Spinal cord (tissue), 10 donors: ENCODE results near the gene ARHGAP26. TPM values are rescaled to one million over a fixed set of nuclear protein-coding genes. Genes with fewer than 3 reads are reported as not detected.
A peak's percentile ranks its signal among the peaks of the same experiment; 100 is the strongest.

ENCODE experiments used
- DNase-seq, 6 donors: peaks; one replicate each; pipeline versions ENCODE4 v3.0.0 to v3.0.0-alpha.2; 2013 to 2015; ENCODE audit warnings: low spot score in 6 of 6, low read depth in 4 of 6
- H3K27ac ChIP-seq: one replicate; pipeline ENCODE4 v1.5.1; 2013; ENCODE audit warnings: low read depth, low read length, control low read depth
- H3K27me3 ChIP-seq: one replicate; pipeline ENCODE4 v1.6.1; 2013; ENCODE audit warnings: low read length; ENCODE audit not compliant: control insufficient read depth, insufficient read depth
- H3K36me3 ChIP-seq: one replicate; pipeline ENCODE4 v1.6.1; 2013; ENCODE audit warnings: low read length; ENCODE audit not compliant: control insufficient read depth, insufficient read depth
- H3K4me1 ChIP-seq: one replicate; pipeline ENCODE4 v1.6.1; 2013; ENCODE audit warnings: low read length; ENCODE audit not compliant: control insufficient read depth, insufficient read depth
- H3K4me3 ChIP-seq: one replicate; pipeline ENCODE4 v1.5.1; 2013; ENCODE audit warnings: low read depth, low read length, control low read depth
- H3K9me3 ChIP-seq: one replicate; pipeline ENCODE4 v1.6.1; 2013; ENCODE audit warnings: low read length; ENCODE audit not compliant: control insufficient read depth, insufficient read depth
- WGBS: methylation state at CpG from one replicate; pipeline ENCODE4 v1.1.5; 2013; ENCODE audit warnings: missing lambda C conversion rate; ENCODE audit not compliant: insufficient coverage; 5-methylcytosine and 5-hydroxymethylcytosine counted together
- polyA plus RNA-seq, 2 donors: library from polyadenylated mRNA; unstranded; fragments of 120-200 nt; gene quantifications; one replicate each; pipeline ENCODE4 v1.2.1, GENCODE V29; 2013; ENCODE audit not compliant: insufficient read length in 2 of 2
- total RNA-seq, 2 donors: library from RNA; depleted of rRNA in 1 of 2; stranded (reverse); fragments of 120-200 nt in 1 of 2; fragments of >200 nt in 1 of 2; gene quantifications; one replicate each; pipeline versions ENCODE4 v1.2.3 to v1.2.4, GENCODE V29; 2013 to 2014
- donor health status: healthy.

ARHGAP26 gene
- total and polyA plus RNA-seq, 4 donors: 21.9 to 39.7 (median 22.4) TPM

- H3K36me3 ChIP-seq: no peaks in the 10 kb centered on the region
- no peak overlapping the region for H3K27ac ChIP-seq
- H3K4me3 ChIP-seq: no peak overlapping the region
- no peak for DNase-seq
- H3K27me3 ChIP-seq: no peaks in the 10 kb centered on the region
- 77% methylated on average over 4 of the region's 9 CpGs for WGBS
- H3K4me1 ChIP-seq: peaks cover 11% of the 10 kb centered on the region
- no peaks in the 10 kb centered on the region for H3K9me3 ChIP-seq
Measured at GRCh38 chr5:143140492-143141203, 370.5 kb downstream of the ARHGAP26 start.

- Histone ChIP-seq H3K36me3 (no peaks in the 10 kb centered on the region), H3K27ac (no peak overlapping the region), H3K9me3 (no peaks in the 10 kb centered on the region), H3K27me3 (no peaks in the 10 kb centered on the region), H3K4me3 (no peak overlapping the region), H3K4me1 (peaks cover 4% of the 10 kb centered on the region)
- no peak for DNase-seq
- 0% methylated on average over 1 of the region's 6 CpGs for WGBS
Measured at GRCh38 chr5:143141652-143142051, 371.5 kb downstream of the ARHGAP26 start.

DNA sequence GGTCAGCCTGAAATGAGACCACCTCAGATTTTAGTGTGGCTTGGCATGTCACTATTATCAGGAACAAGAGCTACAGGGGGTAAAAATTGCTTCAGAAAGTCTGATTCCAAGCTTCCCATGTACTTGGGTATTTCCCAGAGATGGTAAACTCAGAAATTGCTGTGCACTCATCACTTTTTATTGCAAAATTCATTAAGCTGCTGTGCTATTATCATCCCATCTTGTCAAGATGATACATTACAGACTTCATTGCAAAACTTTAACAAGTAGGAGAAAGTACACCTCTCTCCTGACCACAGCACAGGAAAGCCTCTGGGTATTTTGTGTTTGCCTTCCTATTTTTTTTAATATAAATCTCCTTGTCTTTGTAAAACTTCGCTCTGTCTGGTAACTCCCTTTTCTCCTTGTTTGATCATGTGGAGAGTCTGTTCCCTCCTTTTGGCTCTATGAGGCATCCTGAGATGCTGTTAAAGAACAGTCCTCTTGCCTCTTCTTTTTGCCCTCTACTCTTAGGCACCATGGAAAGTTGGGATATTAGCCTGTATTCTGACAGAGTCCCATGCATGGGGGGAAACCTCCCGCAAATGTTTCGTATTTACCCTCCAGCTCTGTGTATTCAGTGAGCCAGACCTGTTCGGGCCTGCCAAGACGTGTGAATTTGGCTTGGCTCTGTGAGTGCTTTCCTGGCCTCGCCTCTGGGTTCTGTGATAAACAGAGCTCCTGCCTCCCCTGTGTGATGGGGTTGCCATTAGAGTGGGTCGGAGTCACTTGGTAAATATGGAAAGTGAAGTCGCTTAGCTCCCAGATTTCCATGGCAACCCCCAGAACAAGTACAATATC is 372.6 kb downstream of the ARHGAP26 start:
- 44% methylated on average over 4 of the region's 8 CpGs for WGBS
- H3K4me1 ChIP-seq: peaks cover 3% of the 10 kb centered on the region

DNA sequence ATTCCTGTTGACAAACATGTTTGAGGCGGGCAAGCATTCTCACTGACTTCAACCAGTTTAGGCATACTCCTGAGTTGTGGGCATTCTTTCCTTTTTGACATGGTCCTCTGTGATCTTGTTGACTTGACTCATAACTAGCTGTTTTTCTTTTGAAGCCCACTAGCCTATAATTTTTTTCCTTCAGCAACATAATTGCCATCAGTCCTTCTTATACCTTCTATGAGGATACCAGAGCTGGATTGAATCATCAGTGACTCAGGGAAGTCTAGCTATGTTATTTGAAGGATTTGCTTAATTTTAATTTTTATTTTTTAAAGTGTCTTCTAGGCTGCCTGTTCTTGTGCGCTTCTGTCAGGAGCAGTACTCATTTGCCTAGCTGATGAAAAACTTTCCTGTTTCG is 373.8 kb downstream of the ARHGAP26 start:
- Histone ChIP-seq H3K9me3 (no peaks in the 10 kb centered on the region), H3K27ac (no peak overlapping the region), H3K4me3 (no peak overlapping the region), H3K4me1 (peaks cover 3% of the 10 kb centered on the region), H3K27me3 (no peaks in the 10 kb centered on the region), H3K36me3 (no peaks in the 10 kb centered on the region)
- no CpG with 5 or more reads among the region's 3 CpGs for WGBS
- no peak for DNase-seq

More for the DNA sequence above, 372.6 kb downstream of the ARHGAP26 start:
- DNase-seq: peak in 2 of 6 donors; percentile 32 to 74
- Histone ChIP-seq H3K36me3 (no peaks in the 10 kb centered on the region), H3K27ac (no peak overlapping the region), H3K4me3 (no peak overlapping the region), H3K27me3 (no peaks in the 10 kb centered on the region), H3K9me3 (no peaks in the 10 kb centered on the region)

GRCh38 chr5:143145243-143146160 is 375.3 kb downstream of the ARHGAP26 start:
- DNase-seq: no peak
- Histone ChIP-seq H3K27ac (no peak overlapping the region), H3K4me3 (no peak overlapping the region), H3K27me3 (no peaks in the 10 kb centered on the region), H3K9me3 (no peaks in the 10 kb centered on the region), H3K4me1 (peaks cover 3% of the 10 kb centered on the region), H3K36me3 (no peaks in the 10 kb centered on the region)
- WGBS: 100% methylated on average over 2 of the region's 9 CpGs

GRCh38 chr5:143146161-143146560 is 376.0 kb downstream of the ARHGAP26 start:
- Histone ChIP-seq H3K27me3 (no peaks in the 10 kb centered on the region), H3K9me3 (no peaks in the 10 kb centered on the region), H3K4me3 (no peak overlapping the region), H3K4me1 (peaks cover 3% of the 10 kb centered on the region), H3K36me3 (no peaks in the 10 kb centered on the region), H3K27ac (no peak overlapping the region)
- no peak for DNase-seq

DNA sequence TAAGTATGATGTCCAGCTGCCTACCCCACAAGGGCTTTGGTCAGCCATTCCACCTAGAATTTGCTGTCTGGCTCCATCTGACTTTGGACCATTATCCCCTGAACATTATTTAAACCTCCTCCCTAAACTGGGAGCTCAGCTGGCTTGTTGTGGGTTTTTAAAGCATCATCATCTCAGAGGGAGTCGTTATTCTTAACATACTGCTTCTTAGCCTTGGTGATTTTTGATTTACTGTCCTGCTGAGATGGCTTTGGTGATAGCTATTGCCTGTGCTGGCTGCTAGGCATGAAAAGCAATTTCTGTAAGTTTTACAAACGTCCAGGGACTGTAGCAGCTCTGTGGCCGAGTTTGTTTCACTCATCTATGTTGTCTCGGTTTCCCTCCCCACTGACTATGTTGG is 377.2 kb downstream of the ARHGAP26 start:
- Histone ChIP-seq H3K4me1 (no peaks in the 10 kb centered on the region), H3K4me3 (no peak overlapping the region)
- WGBS: 92% methylated on average over 3 of the region's 4 CpGs

GRCh38 chr5:143147902-143148301 is 377.7 kb downstream of the ARHGAP26 start:
- H3K4me1 ChIP-seq: no peaks in the 10 kb centered on the region
- peak in 1 of 6 donors; percentile 55 for DNase-seq
- H3K4me3 ChIP-seq: no peak overlapping the region
- 57% methylated on average over 5 of the region's 6 CpGs for WGBS
- H3K27me3 ChIP-seq: no peaks in the 10 kb centered on the region
- H3K36me3 ChIP-seq: no peaks in the 10 kb centered on the region
- H3K27ac ChIP-seq: peak overlapping the region; percentile 44
- no peaks in the 10 kb centered on the region for H3K9me3 ChIP-seq

More for the DNA sequence above, 377.2 kb downstream of the ARHGAP26 start:
- Histone ChIP-seq H3K9me3 (no peaks in the 10 kb centered on the region), H3K36me3 (no peaks in the 10 kb centered on the region), H3K27ac (no peak overlapping the region), H3K27me3 (no peaks in the 10 kb centered on the region)
- no peak for DNase-seq

DNA sequence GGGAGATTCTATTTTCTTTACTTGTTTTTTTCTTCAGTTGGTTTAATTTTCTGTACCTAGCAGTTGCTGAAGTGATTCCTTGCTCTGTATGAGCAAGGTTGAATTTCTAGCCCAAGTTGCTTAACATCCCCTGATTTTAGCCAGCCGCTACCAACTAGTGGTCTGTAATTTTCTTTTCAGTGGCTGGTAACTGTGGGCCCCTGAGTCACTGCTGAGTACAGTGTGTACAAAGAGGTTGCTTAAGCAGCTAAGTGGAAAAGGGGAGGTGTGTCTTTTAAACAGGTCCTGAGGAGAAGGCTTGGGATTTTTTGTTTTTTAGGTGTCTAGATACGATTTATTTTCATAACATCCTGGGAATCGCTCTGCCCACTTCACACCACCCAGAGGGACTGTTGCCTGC is 378.6 kb downstream of the ARHGAP26 start:
- no peaks in the 10 kb centered on the region for H3K36me3 ChIP-seq
- no peaks in the 10 kb centered on the region for H3K27me3 ChIP-seq
- WGBS: 100% methylated on average over 1 of the region's 3 CpGs
- H3K9me3 ChIP-seq: no peaks in the 10 kb centered on the region
- H3K27ac ChIP-seq: no peak overlapping the region
- H3K4me3 ChIP-seq: no peak overlapping the region
- H3K4me1 ChIP-seq: no peaks in the 10 kb centered on the region
- DNase-seq: no peak
